K562 (cell line): ENCODE results near the gene WDR27. TPM values are rescaled to one million over a fixed set of nuclear protein-coding genes. Genes with fewer than 3 reads are reported as not detected.

Experiments used
- CBX3 ChIP-seq, 2 experiments: IDR thresholded peaks; 1 replicate in 1 of 2; 2 replicates in 1 of 2; pipeline ENCODE4 v1.6.1; 2012; ENCODE audit warnings: inconsistent platforms in 2 of 2, low read length in 2 of 2, borderline replicate concordance in 1 of 2, control low read depth in 1 of 2
- CTCFL ChIP-seq: IDR thresholded peaks from 2 replicates; pipeline ENCODE4 v1.6.1; 2011; ENCODE audit warnings: borderline replicate concordance, low read depth, mild to moderate bottlenecking, moderate library complexity, low read length; ENCODE audit not compliant: insufficient read depth, poor library complexity, severe bottlenecking
- ELF4 ChIP-seq: fragments of 450-650 bp; formaldehyde crosslinking; IDR thresholded peaks from 2 replicates; pipeline ENCODE4 v1.4.0; 2022; ENCODE audit warnings: missing genetic modification characterization
- HDAC6 ChIP-seq: IDR thresholded peaks from 2 replicates; pipeline ENCODE4 v1.6.1; 2012; ENCODE audit warnings: low read depth, mild to moderate bottlenecking, control low read depth, inconsistent platforms, low read length, moderate library complexity
- IRF1 ChIP-seq: sonication (generic); formaldehyde crosslinking; IDR thresholded peaks from 2 replicates; pipeline ENCODE4 v1.8.0; 2022; ENCODE audit warnings: missing genetic modification reagents, mild to moderate bottlenecking, borderline replicate concordance
- MIER1 ChIP-seq: fragments of 450-650 bp; IDR thresholded peaks from 2 replicates; pipeline ENCODE4 v1.6.1; 2016; ENCODE audit warnings: antibody characterized with exemption, mild to moderate bottlenecking, low read depth
- RUNX1 ChIP-seq: sonication (generic); IDR thresholded peaks from 2 replicates; pipeline ENCODE4 v1.6.1; 2016; ENCODE audit warnings: antibody characterized with exemption, low read depth
- XRCC3 ChIP-seq: fragments of 450-650 bp; IDR thresholded peaks from 2 replicates; pipeline ENCODE4 v1.6.1; 2017; ENCODE audit warnings: mild to moderate bottlenecking, moderate library complexity
- YBX1 ChIP-seq: fragments of 450-650 bp; IDR thresholded peaks from 2 replicates; pipeline ENCODE4 v1.7.1; 2016; ENCODE audit warnings: mild to moderate bottlenecking
- ZBTB11 ChIP-seq, 3 experiments: fragments of 200-800 bp in 1 of 3; fragments of 250-450 bp in 1 of 3; fragments of 450-650 bp in 1 of 3; sonication (Bioruptor Pico) in 1 of 3; sonication (Bioruptor generic) in 1 of 3; formaldehyde crosslinking in 1 of 3; IDR thresholded peaks; 2 replicates each; pipeline versions ENCODE4 v1.6.1 to v1.8.0; 2016 to 2022; ENCODE audit warnings: mild to moderate bottlenecking in 2 of 3, missing genetic modification characterization in 2 of 3, missing compliant biosample characterization in 1 of 3, moderate library complexity in 1 of 3
- ZNF41 ChIP-seq: fragments of 250-450 bp; sonication (Bioruptor Pico); conservative IDR thresholded peaks from 2 replicates; pipeline ENCODE4 v1.4.0; 2020; ENCODE audit warnings: mild to moderate bottlenecking
- polyA plus RNA-seq, 8 experiments: library from polyadenylated mRNA; depleted of rRNA in 4 of 8; stranded (reverse) in 5 of 8; unstranded in 3 of 8; fragments of >200 nt; fragmentation: Nextera tagmentation in 2 of 8; fragmentation: Illumina TruSeq in 1 of 8; extraction: Ambion mirVana in 2 of 8; extraction: Trizol in 1 of 8; gene quantifications; 2 replicates each; pipeline versions ENCODE4 v1.2.1 to v1.2.3, GENCODE V29; 2011 to 2014; ENCODE audit warnings: inconsistent platforms in 1 of 8, missing spikeins in 1 of 8
- total RNA-seq, 7 experiments: library from RNA; depleted of rRNA in 6 of 7; stranded (reverse); fragments of >200 nt in 6 of 7; fragmentation: Illumina TruSeq in 2 of 7; extraction: Trizol in 2 of 7; gene quantifications; 2 replicates each; pipeline versions ENCODE4 v1.2.1 to v1.2.3, GENCODE V29; 2011 to 2021; ENCODE audit warnings: low replicate concordance in 1 of 7
- TF ChIP-seq, protein P1 (sequence below), 2 experiments: fragments of 450-650 bp; IDR thresholded peaks; 2 replicates each; pipeline ENCODE4 v1.6.1; 2016; ENCODE audit warnings: mild to moderate bottlenecking in 2 of 2, borderline replicate concordance in 1 of 2, low read depth in 1 of 2, moderate library complexity in 1 of 2

Gene WDR27
- total and polyA plus RNA-seq, 9 of the 15 experiments (the other 6 are each of a cell fraction or from before 2014, with no cell fraction given), result 4.3 to 77.2 (median 22.7) TPM

DNA sequence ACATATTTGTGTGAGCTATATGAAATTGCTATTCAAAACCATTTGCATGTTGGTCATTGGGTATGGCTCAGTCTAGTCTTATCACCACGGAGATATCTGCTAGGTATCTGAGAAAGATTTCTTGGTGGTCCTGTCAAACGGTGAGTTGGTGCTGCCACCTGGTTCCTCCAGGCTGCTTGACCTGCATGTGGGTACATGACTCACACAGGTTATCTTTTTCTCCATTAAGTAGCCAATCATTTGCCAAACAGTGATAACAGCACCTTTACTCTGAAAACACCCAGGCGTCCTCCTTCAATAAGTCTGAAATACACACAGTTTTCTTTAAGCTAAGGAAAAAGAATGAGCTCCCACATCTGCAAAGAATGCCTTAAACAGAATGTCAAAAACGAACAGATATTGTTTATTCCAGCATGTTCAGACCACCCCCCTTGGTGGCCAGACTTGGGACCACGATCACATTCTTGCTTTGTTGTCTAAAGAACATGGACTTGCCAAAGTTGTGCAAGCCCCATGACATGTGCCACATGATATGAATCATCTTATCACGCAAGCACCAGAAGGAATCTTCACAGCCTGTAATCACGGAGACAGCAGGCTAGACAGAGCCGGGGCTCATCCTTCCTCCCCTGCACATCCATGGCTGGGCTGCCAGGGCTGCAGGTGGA, 247.5 kb downstream of the WDR27 start (continued):
- TF ChIP-seq IRF1 (CRISPR knock-in tag) (no peak), ZBTB11 (CRISPR knock-in tag; IDR thresholded peaks at IDR 0.05) (no peak), MIER1 (no peak), YBX1 (no peak), ELF4 (CRISPR knock-in tag) (no peak), CTCFL (no peak), XRCC3 (no peak), ZNF41 (no peak), CBX3 (IDR thresholded peaks at IDR 0.05; ENCODE audit: borderline replicate concordance in 1 of 2, low read length in 2 of 2) (no peak), RUNX1 (no peak), HDAC6 (no peak)
- TF ChIP-seq, protein P1, sequence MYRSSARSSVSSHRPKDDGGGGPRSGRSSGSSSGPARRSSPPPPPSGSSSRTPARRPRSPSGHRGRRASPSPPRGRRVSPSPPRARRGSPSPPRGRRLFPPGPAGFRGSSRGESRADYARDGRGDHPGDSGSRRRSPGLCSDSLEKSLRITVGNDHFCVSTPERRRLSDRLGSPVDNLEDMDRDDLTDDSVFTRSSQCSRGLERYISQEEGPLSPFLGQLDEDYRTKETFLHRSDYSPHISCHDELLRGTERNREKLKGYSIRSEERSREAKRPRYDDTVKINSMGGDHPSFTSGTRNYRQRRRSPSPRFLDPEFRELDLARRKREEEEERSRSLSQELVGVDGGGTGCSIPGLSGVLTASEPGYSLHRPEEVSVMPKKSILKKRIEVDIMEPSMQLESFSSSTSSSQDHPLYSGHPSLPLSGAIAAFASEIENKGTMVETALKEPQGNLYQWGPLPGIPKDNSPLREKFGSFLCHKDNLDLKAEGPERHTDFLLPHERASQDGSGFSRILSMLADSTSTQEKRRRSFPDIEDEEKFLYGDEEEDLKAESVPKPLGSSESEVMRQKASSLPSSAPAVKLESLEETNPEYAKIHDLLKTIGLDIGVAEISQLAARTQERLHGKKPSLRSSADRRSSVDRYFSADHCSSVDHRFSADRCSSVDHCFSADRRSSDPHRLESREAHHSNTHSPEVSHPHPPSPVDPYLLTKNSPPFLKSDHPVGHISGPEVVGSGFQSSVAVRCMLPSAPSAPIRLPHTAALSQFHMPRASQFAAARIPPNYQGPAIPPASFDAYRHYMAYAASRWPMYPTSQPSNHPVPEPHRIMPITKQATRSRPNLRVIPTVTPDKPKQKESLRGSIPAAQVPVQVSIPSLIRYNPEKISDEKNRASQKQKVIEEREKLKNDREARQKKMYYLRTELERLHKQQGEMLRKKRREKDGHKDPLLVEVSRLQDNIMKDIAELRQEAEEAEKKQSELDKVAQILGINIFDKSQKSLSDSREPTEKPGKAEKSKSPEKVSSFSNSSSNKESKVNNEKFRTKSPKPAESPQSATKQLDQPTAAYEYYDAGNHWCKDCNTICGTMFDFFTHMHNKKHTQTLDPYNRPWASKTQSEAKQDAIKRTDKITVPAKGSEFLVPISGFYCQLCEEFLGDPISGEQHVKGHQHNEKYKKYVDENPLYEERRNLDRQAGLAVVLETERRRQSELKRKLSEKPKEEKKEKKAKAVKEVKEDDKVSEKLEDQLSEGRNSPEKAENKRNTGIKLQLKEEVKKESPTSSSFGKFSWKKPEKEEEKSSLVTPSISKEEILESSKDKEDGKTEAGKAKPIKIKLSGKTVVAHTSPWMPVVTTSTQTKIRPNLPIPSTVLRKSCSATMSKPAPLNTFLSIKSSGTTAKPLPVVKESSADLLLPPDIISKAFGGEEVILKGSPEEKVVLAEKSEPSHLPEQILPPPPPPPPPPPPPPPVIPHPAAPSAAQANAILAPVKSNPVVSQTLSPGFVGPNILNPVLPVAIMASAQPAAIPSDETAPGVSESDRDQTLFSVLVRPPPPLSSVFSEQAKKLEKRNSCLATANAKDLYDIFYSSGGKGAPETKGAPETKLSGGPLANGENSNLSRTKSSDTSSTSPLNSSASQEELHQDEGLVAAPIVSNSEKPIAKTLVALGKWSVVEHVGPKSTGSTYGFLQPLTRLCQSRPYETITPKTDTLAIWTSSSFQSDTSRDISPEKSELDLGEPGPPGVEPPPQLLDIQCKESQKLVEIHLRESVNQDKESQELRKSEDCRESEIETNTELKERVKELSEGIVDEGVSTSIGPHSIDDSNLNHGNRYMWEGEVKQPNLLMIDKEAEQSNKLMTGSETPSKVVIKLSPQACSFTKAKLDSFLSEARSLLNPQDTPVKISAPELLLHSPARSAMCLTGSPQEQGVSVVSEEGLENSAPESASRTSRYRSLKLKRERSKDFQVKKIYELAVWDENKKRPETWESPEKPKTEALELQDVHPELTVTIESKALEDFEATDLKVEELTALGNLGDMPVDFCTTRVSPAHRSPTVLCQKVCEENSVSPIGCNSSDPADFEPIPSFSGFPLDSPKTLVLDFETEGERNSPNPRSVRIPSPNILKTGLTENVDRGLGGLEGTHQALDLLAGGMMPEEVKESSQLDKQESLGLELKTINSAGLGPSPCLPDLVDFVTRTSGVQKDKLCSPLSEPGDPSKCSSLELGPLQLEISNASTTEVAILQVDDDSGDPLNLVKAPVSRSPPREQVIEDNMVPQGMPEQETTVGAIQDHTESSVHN (IDR thresholded peaks at IDR 0.05; ENCODE audit: borderline replicate concordance in 1 of 2, low read depth in 1 of 2), result no peak
